Body of pancreas (tissue), 4 donors: ENCODE data around the gene ITGAV. TPM values are rescaled to one million over a fixed set of nuclear protein-coding genes. Genes with fewer than 3 reads are reported as not detected.
A peak's percentile ranks its signal among the peaks of the same experiment; 100 is the strongest.

ENCODE experiments used
- ATAC-seq: fragments of 150-250 bp; one replicate; pipeline ENCODE4 v1.9.1; 2016
- DNase-seq, 4 donors: peaks; one replicate each; pipeline ENCODE4 v3.0.0-alpha.2; 2019
- H3K27ac ChIP-seq, 4 donors: fragments of 200-600 bp; sonication (generic); 1 replicate in 3 of 4; 2 replicates in 1 of 4; pipeline versions ENCODE4 v1.5.1 to v1.6.1; 2016 to 2019; ENCODE audit warnings: mild to moderate bottlenecking in 1 of 4, mixed read lengths in 1 of 4, moderate library complexity in 1 of 4
- H3K27me3 ChIP-seq, 2 donors: fragments of 200-600 bp; sonication (generic); one replicate each; pipeline ENCODE4 v1.6.0; 2016; ENCODE audit warnings: mild to moderate bottlenecking in 1 of 2
- H3K36me3 ChIP-seq, 2 donors: fragments of 200-600 bp; sonication (generic); replicated peaks in 1 of 2; 2 replicates each; pipeline ENCODE4 v1.5.1; 2016; ENCODE audit warnings: low read depth in 2 of 2; ENCODE audit not compliant: insufficient read depth in 1 of 2
- H3K4me1 ChIP-seq: fragments of 200-600 bp; sonication (generic); one replicate; pipeline ENCODE4 v1.6.0; 2016
- H3K4me3 ChIP-seq, 2 donors: fragments of 200-600 bp; sonication (generic); 1 replicate in 1 of 2; 2 replicates in 1 of 2; pipeline ENCODE4 v1.5.1; 2016 to 2019
- H3K9me3 ChIP-seq, 3 donors: fragments of 200-600 bp; sonication (generic); 1 replicate in 2 of 3; 2 replicates in 1 of 3; pipeline ENCODE4 v1.5.1; 2016
- CTCF ChIP-seq, 7 experiments: fragments of 450-650 bp in 4 of 7; fragments of 200-600 bp in 3 of 7; sonication (generic) in 3 of 7; IDR thresholded peaks; one replicate each; pipeline ENCODE4 v1.5.1; 2016 to 2019; ENCODE audit warnings: antibody characterized with exemption in 7 of 7
- POLR2A ChIP-seq, 3 donors: fragments of 450-650 bp; IDR thresholded peaks; one replicate each; pipeline ENCODE4 v1.6.1; 2016; ENCODE audit warnings: antibody characterized with exemption in 3 of 3, mild to moderate bottlenecking in 2 of 3
- WGBS, 2 donors: methylation state at CpG; one replicate each; pipeline ENCODE4 v1.1.5; 2017; 5-methylcytosine and 5-hydroxymethylcytosine counted together
- intact Hi-C: fragments of 100-400 bp; cut with DNase I; formaldehyde crosslinking; loops from one replicate; pipeline ENCODE4 v1.15.1; 2023
- total RNA-seq, 2 donors: library from RNA; depleted of rRNA; stranded (reverse); fragments of >200 nt; gene quantifications; one replicate each; pipeline ENCODE4 v1.1.0, GENCODE V29; 2016

The ITGAV gene
- 10 to 100 TPM; 48.0 to 72.8 TPM for total RNA-seq

GRCh38 chr2:186589612-186590349 lies at the start of gene ITGAV:
Gene ITGAV (plus strand): TSS chr2:186590056. CDS start chr2:186590339, 283 bp downstream.
- intact Hi-C loops = no loop called here
- DNase-seq = peak; percentile 93 to 96 (median 94)
- peak within 1 kb of the TSS; percentile 87 to 97 (median 94) for H3K27ac ChIP-seq
- H3K27me3 ChIP-seq = no peaks in the 10 kb centered on the region
- H3K36me3 ChIP-seq = no peaks in the 10 kb centered on the region
- H3K4me1 ChIP-seq = peaks cover 36% of the 10 kb centered on the region
- H3K9me3 ChIP-seq = no peaks in the 10 kb centered on the region
- peak; percentile 97 for ATAC-seq
- 0 to 1% methylated on average over 6 to 52 of the region's 71 CpGs for WGBS, 2 donors
- H3K4me3 ChIP-seq = peak within 1 kb of the TSS; percentile 43 to 65
- TF ChIP-seq CTCF (IDR thresholded peaks at IDR 0.05) (peak in 1 of 7 experiments; percentile 1), POLR2A (IDR thresholded peaks at IDR 0.05) (peak; percentile 98)

- H3K4me1 ChIP-seq = peaks cover 5% of the 10 kb centered on the region
- H3K27ac ChIP-seq = no peak overlapping the region
- intact Hi-C loops = no loop called here
- DNase-seq (no peak), ATAC-seq (no peak)
- no peak overlapping the region for H3K4me3 ChIP-seq
- H3K9me3 ChIP-seq = no peaks in the 10 kb centered on the region
- TF ChIP-seq CTCF (IDR thresholded peaks at IDR 0.05) (no peak), POLR2A (IDR thresholded peaks at IDR 0.05) (no peak)
- WGBS, 2 donors = 88 to 89% methylated on average over 4 of the region's 4 CpGs
- no peaks in the 10 kb centered on the region for H3K27me3 ChIP-seq
- H3K36me3 ChIP-seq = no peaks in the 10 kb centered on the region
Measured at GRCh38 chr2:186540941-186541340, 48.9 kb upstream of the ITGAV start.

GRCh38 chr2:186542002-186542401 lies 47.9 kb upstream of the ITGAV start:
- intact Hi-C loops = no loop called here
- no peak for TF ChIP-seq CTCF (IDR thresholded peaks at IDR 0.05)
- TF ChIP-seq POLR2A (IDR thresholded peaks at IDR 0.05) = no peak

GRCh38 chr2:186543561-186544131 lies 46.2 kb upstream of the ITGAV start:
- ATAC-seq (no peak), DNase-seq (no peak)
- TF ChIP-seq CTCF (IDR thresholded peaks at IDR 0.05) (no peak), POLR2A (IDR thresholded peaks at IDR 0.05) (no peak)
- Histone ChIP-seq H3K9me3 (no peaks in the 10 kb centered on the region), H3K27ac (peak overlapping the region in 3 of 4 donors; percentile 15 to 74 (median 36)), H3K4me1 (peaks cover 5% of the 10 kb centered on the region), H3K36me3 (no peaks in the 10 kb centered on the region), H3K27me3 (no peaks in the 10 kb centered on the region), H3K4me3 (no peak overlapping the region)
- intact Hi-C loops = no loop called here
- WGBS, 2 donors = 82 to 85% methylated on average over 3 of the region's 3 CpGs

More at GRCh38 chr2:186542002-186542401, 47.9 kb upstream of the ITGAV start:
- Histone ChIP-seq H3K9me3 (no peaks in the 10 kb centered on the region), H3K27ac (no peak overlapping the region), H3K36me3 (no peaks in the 10 kb centered on the region), H3K4me1 (peaks cover 5% of the 10 kb centered on the region), H3K4me3 (no peak overlapping the region), H3K27me3 (no peaks in the 10 kb centered on the region)
- no peak for ATAC-seq
- DNase-seq = no peak
- WGBS, 2 donors = 92 to 93% methylated on average over 4 of the region's 4 CpGs
